Liver (tissue), 3 donors: ENCODE measurements around the gene FAR1.

Source experiments
- ATF3 ChIP-seq: IDR thresholded peaks from 2 replicates; pipeline ENCODE4 v1.6.1; 2016; ENCODE audit warnings: antibody characterized with exemption
- CTCF ChIP-seq: fragments of 150-350 bp; IDR thresholded peaks from 2 replicates; pipeline ENCODE4 v1.5.1; 2017; ENCODE audit warnings: improper control_type of control experiment, low read depth, low read length; ENCODE audit not compliant: missing input control
- GABPA ChIP-seq, 2 donors: IDR thresholded peaks in 1 of 2; conservative IDR thresholded peaks in 1 of 2; 2 replicates each; pipeline ENCODE4 v1.6.1; 2016; ENCODE audit warnings: antibody characterized with exemption in 2 of 2, mild to moderate bottlenecking in 1 of 2, moderate library complexity in 1 of 2
- MAX ChIP-seq: IDR thresholded peaks from 2 replicates; pipeline ENCODE4 v1.6.1; 2016; ENCODE audit warnings: antibody characterized with exemption
- RAD21 ChIP-seq, 2 donors: IDR thresholded peaks; 2 replicates each; pipeline ENCODE4 v1.6.1; 2016; ENCODE audit warnings: antibody characterized with exemption in 2 of 2, mild to moderate bottlenecking in 2 of 2
- REST ChIP-seq: IDR thresholded peaks from 2 replicates; pipeline ENCODE4 v1.6.1; 2016; ENCODE audit warnings: antibody characterized with exemption, mild to moderate bottlenecking
- TAF1 ChIP-seq: conservative IDR thresholded peaks from 2 replicates; pipeline ENCODE4 v1.6.1; 2016; ENCODE audit warnings: antibody characterized with exemption, mild to moderate bottlenecking
- YY1 ChIP-seq: IDR thresholded peaks from 2 replicates; pipeline ENCODE4 v1.6.1; 2016; ENCODE audit warnings: antibody characterized with exemption, mild to moderate bottlenecking
- donor health status: healthy.
- donor health status: healthy.

GRCh38 chr11:13778345-13778744, 109.9 kb downstream of the FAR1 start:
- no peak for TF ChIP-seq GABPA (IDR thresholded peaks at IDR 0.05 in 1 of 2, conservative IDR thresholded peaks at IDR 0.05 in 1 of 2)
- TF ChIP-seq TAF1: no peak
- TF ChIP-seq CTCF: no peak
- no peak for TF ChIP-seq RAD21 (IDR thresholded peaks at IDR 0.05)
- no peak for TF ChIP-seq YY1
- no peak for TF ChIP-seq REST
- TF ChIP-seq MAX: no peak
- TF ChIP-seq ATF3: no peak
